GM18505 (cell line): ENCODE data around the gene ABCC4.
A peak's percentile ranks its signal among the peaks of the same experiment; 100 is the strongest.
"Not testable (repeated sequence)": the region's sequence is repeated elsewhere in the genome, so short reads cannot be mapped to it uniquely, and the experiment has no call there.

Source experiments
- ATAC-seq: cut with Tn5 transposase; IDR thresholded peaks from one replicate; pipeline ENCODE4 v1.9.1; 2021; ENCODE audit not compliant: unreplicated experiment
- POLR2A ChIP-seq: IDR thresholded peaks from 4 replicates; pipeline ENCODE4 v1.6.1; 2011; ENCODE audit warnings: borderline replicate concordance; ENCODE audit not compliant: insufficient read depth, insufficient read length; ENCODE audit errors: extremely low read depth

The ABCC4 gene

DNA sequence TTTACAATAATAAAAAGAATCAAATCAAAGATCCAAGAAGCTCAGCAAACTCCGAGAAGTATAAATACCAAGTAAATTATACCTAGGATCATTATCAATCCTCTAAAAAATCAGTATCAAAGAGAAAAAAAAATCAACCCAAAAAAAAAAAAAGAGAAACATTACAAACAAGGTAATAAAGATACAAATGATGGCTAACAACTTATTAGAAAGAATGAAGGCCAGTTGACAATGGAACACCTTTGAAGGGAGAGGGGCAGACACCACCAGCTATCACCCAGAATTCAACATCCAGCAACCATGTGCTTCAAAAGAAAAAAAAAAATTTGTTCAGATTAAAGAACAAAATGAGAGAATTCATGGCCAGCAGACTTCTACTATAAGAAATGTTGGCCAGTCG, 77.2 kb downstream of the ABCC4 start:
- no peak for ATAC-seq
- no peak for TF ChIP-seq POLR2A

DNA sequence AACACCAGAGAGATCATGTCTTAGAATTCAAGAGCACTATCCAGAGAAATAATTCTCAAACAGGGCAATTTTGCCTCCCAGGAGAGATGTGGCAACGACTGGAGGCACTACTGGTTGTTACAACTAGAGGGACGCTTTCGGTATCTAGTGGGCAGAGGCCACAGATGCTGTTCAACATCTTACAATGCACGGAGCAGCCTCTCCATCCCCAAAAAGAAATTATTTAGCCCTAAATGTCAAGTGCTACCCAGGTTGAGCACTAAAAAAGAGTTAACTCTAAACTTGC, 78.6 kb downstream of the ABCC4 start:
- peak; percentile 29 for ATAC-seq
- no peak for TF ChIP-seq POLR2A

DNA sequence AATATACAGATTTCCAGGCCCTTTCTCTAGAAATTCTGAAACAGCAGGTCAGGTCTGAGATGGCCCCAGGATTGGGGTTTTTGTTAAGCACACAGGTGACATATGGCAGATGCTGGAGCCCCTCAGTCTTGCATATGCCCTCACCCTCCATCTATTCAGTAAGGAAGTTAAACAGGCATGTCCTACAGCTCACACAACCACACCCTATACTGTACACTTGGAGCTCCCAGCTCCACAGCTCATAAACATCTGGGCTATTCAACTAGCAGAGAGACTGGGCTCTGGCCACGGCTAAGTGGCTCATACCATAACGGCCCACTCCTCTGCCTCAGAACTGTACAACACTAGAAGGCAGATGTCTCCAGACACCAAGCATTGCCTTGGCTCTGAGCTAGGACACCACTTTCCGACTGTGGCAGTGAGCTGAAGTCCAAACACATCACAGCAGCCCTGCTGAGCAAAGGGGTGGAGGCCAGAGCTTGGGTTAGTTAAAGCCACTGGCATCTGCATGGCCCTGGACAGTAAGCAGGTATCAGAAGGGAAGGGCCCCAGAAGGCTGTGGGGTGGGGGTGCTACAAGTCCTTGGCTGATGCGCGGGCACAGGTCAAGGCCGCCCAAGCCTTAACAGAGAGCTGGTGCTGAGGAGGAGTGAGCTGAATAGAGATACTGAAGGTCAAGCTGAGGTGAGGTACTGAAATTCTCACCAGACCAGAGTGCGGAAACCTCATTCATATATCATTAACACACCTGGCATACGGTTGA, 79.1 kb downstream of the ABCC4 start:
- TF ChIP-seq POLR2A, result no peak
- peak; percentile 39 for ATAC-seq

- ATAC-seq, result no peak
Observed at GRCh38 chr13:95220611-95221010, 80.6 kb downstream of the ABCC4 start.

GRCh38 chr13:95217920-95218830, 83.1 kb downstream of the ABCC4 start:
- no peak for TF ChIP-seq POLR2A
- ATAC-seq, result no peak

More at GRCh38 chr13:95220611-95221010, 80.6 kb downstream of the ABCC4 start:
- no peak for TF ChIP-seq POLR2A

DNA sequence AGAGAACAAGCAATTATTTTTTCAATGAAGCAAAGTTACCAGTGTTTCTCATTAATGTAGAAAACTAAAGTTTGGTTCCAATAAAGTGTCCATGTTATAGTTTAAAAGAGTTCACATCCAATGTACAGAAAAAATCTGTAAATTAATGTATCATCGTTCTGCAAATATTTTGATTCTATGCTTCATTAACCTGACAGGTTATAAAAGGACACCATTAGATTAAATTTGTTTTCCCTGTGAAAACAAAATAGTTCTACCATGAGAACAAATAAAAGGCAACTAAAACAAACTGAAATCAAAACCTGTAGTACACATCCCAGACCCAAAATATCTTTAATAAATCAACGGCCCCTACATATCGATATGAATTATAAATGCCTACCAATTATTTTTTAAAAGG, 85.1 kb downstream of the ABCC4 start:
- no peak for ATAC-seq
- no peak for TF ChIP-seq POLR2A

GRCh38 chr13:95212983-95213850, 88.0 kb downstream of the ABCC4 start:
- ATAC-seq, result no peak
- TF ChIP-seq POLR2A, result no peak

DNA sequence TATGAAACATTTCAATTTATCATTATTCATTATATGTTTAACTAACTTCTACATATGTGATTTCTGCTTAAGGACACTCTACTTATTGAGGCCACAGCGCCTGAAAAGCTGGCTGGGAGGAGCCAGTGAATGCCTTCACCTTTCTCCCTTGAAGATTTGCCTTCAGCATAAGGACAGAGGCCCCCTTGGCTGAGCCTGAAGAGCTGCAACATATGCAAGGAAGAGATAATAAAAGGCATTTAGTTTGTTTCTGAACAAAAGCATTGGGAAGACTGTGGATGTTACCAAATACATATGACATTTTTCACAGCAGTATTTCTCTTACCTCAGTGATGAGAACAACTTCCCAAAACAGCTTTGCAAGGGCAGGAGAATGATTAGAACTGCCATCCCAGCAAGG, 92.1 kb downstream of the ABCC4 start:
- TF ChIP-seq POLR2A, result no peak

DNA sequence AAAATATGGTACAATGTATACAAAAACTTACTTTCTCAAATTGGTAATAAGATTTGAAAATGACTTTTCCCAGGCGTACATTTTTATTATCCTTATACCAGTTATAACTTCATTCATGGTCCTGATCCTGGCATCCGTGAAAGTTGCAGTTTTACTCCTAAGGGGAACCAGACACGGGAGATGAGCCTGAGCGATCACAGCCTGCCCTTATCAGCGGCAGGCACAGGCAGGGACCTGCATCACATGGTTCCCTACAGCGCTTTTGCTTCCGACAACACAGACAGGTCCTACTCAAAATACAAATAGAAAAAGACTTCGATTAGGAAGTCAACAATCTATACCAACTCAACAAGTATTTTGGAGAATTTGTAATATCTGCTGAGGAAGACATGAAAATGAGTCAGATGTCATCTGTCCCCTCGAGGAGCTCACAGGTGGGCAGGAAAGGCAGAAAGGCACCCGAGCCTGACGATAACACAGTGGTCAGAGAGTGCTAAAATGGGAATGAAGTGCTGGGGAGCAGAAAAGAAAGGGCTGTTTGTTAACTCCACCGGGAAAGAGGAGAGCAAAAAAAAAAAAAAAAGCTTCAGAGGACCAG, 93.4 kb downstream of the ABCC4 start:
- no peak for TF ChIP-seq POLR2A
- ATAC-seq, result peak; percentile 97

More for the DNA sequence above, 92.1 kb downstream of the ABCC4 start:
- ATAC-seq, result no peak

DNA sequence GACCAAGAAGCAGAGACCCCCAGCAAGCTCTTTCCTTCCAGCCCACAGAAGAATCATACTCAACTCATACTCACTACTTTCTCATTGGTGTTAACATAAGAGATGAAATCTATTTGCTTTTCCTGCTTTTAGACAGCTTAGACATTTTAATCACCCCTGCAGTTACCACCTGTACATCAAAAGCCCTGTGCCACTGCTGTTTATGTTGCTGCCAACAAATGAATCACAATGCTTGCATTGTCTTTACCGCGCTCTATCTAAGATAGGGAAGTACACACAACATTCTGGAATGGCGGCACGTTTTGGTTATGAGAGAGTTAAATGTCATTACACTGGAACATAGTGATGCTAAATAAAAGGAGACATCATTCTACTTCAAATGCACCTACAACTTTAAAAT, 95.1 kb downstream of the ABCC4 start:
- TF ChIP-seq POLR2A, result no peak
- no peak for ATAC-seq

- TF ChIP-seq POLR2A, result no peak
Observed at GRCh38 chr13:95204231-95204765, 97.0 kb downstream of the ABCC4 start.

DNA sequence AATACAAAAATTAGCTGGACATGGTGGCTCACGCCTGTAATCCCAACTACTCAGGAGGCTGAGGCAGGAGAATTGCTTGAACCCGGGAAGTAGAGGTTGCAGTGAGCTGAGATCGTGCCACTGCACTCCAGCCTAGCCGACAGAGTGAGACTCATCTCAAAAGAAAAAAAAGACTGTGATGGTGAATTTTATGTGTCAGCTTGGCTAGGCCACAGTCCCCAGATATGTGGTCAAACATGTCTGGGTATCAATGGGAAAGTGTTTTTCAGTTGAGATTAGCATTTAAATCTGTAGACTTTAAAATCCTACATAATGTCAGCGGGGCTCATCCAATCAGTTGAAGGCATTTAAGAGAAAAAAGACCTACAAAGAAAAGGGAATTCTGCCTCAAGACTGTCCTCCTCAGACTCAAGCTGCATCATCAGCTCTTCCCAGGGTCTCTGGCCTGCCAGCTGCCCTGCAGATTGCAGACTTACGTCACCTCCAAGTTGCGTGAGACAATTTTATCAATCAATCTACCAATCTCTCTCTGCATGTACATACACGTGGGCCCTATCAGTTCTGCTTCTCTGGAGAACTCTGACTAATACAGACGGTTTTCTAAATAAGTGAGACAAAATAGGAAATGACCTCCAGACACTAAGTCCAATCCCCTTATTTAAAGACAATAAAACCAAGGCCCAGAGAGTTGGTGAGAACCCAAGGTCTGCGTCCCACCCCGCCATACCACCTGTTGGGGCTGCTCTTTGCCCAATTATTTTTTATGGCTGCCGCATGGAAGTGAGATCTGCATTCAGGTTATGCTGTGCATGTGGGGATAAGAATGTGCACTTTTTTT, 99.2 kb downstream of the ABCC4 start:
- no peak for TF ChIP-seq POLR2A
- ATAC-seq, result no peak

More at GRCh38 chr13:95204231-95204765, 97.0 kb downstream of the ABCC4 start:
- ATAC-seq, result no peak

GRCh38 chr13:95200386-95200957, 100.8 kb downstream of the ABCC4 start:
- ATAC-seq, result not testable (repeated sequence)
